ENCODE measurements around the gene ACADS. TPM values are rescaled to one million over a fixed set of nuclear protein-coding genes. Genes with fewer than 3 reads are reported as not detected.

Gene ACADS
- total RNA-seq, 3 donors from 2014 or later = 84.8 to 175 (median 129) TPM

DNA sequence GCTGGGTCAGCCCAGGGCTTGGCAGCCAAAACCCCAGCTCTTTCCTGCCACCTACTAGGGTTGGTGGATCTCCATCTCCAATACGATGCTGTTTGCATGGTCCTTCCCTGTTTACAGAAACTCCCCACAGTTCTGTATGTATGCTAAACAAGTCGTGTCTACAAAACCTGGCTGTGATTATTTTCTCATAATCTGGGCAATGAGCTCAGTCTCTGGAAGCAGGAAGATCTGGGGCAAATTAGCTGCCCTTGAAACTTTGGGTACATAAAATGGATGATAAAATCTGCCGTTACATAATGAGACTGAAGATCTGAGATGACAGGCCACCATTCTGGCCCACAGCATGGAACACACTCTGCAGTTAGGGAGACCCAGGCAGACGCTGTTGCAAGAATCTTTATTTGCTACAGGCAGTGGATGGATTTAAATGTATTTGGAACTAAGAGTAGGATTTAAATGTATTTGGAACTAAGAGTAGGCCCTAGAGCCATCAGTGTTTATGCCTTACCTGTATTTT, 31.7 kb downstream of the ACADS start:
- no peak for DNase-seq
- Histone ChIP-seq H3K9me3 (peaks cover 4% of the 10 kb centered on the region), H3K36me3 (ENCODE audit: low read depth) (no peaks in the 10 kb centered on the region), H3K4me1 (ENCODE audit: low read depth) (peaks cover 19% of the 10 kb centered on the region), H3K4me3 (no peak overlapping the region)
- TF ChIP-seq, protein P1, sequence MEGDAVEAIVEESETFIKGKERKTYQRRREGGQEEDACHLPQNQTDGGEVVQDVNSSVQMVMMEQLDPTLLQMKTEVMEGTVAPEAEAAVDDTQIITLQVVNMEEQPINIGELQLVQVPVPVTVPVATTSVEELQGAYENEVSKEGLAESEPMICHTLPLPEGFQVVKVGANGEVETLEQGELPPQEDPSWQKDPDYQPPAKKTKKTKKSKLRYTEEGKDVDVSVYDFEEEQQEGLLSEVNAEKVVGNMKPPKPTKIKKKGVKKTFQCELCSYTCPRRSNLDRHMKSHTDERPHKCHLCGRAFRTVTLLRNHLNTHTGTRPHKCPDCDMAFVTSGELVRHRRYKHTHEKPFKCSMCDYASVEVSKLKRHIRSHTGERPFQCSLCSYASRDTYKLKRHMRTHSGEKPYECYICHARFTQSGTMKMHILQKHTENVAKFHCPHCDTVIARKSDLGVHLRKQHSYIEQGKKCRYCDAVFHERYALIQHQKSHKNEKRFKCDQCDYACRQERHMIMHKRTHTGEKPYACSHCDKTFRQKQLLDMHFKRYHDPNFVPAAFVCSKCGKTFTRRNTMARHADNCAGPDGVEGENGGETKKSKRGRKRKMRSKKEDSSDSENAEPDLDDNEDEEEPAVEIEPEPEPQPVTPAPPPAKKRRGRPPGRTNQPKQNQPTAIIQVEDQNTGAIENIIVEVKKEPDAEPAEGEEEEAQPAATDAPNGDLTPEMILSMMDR (IDR thresholded peaks at IDR 0.05) = no peak
- peak; percentile 46 for ATAC-seq
- intact Hi-C loops (cut with DNase I, micrococcal nuclease) = no loop called here

DNA sequence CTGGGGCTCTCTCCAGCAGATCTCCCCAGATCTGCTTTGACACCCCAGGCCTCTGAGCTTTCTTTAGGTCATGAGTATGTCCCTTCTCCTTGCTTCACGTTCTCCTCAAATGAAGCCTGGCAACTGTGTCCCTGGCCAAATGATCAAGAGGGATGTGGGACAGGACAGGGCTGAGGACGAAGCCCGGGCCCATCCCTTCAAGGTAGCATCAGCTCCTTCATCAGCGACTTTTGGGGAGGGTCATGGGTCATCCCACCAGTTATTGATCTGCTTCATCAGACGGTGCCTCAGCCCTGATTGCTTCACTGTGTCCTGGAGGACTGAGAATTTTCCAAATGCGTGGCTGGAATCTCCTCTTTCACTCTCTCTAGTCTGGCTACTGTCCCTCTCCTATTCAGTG, 32.3 kb downstream of the ACADS start:
- no peak overlapping the region for H3K4me3 ChIP-seq
- TF ChIP-seq, protein P1 (IDR thresholded peaks at IDR 0.05) = no peak
- H3K9me3 ChIP-seq = peaks cover 4% of the 10 kb centered on the region
- peaks cover 19% of the 10 kb centered on the region for H3K4me1 ChIP-seq (ENCODE audit: low read depth)
- no peak for ATAC-seq
- no peaks in the 10 kb centered on the region for H3K36me3 ChIP-seq (ENCODE audit: low read depth)
- no peak for DNase-seq
- intact Hi-C loops (cut with DNase I, micrococcal nuclease) = no loop called here

DNA sequence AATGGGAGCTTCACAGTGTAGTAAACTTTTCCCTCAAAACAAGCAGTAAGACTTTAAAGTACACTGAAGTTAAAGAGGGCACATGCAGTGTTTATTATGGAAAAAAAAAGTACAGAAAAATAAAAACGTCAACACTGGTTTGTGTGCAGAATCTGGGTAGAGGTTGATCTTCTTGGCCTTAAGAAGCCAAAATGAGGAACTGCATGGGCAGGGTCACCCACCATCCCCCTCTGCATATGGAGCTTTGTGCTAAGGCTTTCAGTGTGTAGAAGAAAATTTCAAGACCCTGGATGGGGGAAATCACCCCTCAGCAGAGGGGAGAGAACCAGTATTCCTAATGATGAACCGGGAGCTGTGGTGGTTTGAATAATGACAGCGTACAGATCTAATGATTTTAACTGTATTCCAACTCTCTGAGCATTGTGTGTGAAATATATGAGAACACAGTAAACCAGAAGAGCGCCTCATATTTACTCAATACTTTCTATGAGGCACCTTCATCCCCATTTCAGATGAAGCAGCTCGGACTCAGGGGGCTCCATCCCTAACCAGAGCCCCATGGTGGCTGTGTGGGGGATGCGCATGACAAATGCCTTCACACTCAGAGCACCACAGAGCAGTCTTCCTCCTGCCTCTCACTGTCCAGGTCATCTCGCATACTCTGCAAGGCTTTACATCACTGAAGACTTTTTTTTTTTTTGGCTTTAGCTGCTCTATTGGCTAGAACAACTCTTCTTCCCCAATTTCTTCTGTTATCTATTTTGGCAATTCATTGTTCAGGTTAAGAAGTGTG, 33.4 kb downstream of the ACADS start:
- peaks cover 19% of the 10 kb centered on the region for H3K4me1 ChIP-seq (ENCODE audit: low read depth)
- TF ChIP-seq, protein P1 (IDR thresholded peaks at IDR 0.05) = no peak
- no peak overlapping the region for H3K4me3 ChIP-seq
- intact Hi-C loops (cut with DNase I, micrococcal nuclease) = no loop called here
- DNase-seq = no peak
- H3K36me3 ChIP-seq (ENCODE audit: low read depth) = no peaks in the 10 kb centered on the region
- ATAC-seq = no peak
- peaks cover 4% of the 10 kb centered on the region for H3K9me3 ChIP-seq

DNA sequence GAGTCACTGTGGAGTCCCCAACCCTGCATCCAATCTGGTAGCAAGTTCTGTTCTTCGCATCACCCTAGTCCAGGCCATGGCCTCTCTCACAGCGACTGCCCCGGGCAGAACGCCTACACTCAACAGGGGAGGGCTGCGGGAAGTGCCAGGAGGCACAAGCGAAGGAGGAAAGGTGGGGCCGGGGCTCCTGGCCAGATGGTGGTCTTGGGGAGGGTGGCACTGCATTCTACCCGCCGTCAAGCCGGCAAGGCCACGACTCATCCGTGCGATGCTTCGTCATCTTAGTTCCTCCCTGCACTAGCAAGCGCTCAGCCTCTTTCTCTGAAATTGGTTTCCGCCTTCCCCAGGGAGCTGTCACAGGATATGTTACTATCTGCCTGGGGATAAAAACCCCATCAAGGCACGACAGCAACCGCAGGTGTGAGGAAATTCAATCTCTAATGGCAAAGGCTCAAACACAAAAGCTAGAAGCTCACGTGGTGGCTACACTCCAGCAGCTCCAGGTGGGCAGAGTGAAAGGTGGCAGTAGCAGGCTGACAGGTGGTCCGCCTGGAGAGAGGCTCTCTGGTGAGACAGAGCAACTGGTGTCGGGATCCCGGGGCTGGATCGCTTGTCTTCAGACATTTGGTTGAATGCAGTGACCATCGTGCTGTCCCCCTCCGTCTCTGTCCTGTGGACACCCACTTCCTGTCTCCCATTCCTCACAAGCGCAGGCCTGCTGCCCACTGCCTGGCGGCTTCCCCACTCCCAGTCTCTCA, 34.1 kb downstream of the ACADS start:
- no peak for ATAC-seq
- DNase-seq = no peak
- TF ChIP-seq, protein P1 (IDR thresholded peaks at IDR 0.05) = no peak
- H3K4me1 ChIP-seq (ENCODE audit: low read depth) = peaks cover 19% of the 10 kb centered on the region
- H3K36me3 ChIP-seq (ENCODE audit: low read depth) = no peaks in the 10 kb centered on the region
- no peak overlapping the region for H3K4me3 ChIP-seq
- peaks cover 2% of the 10 kb centered on the region for H3K9me3 ChIP-seq
- intact Hi-C loops (cut with DNase I, micrococcal nuclease) = no loop called here

DNA sequence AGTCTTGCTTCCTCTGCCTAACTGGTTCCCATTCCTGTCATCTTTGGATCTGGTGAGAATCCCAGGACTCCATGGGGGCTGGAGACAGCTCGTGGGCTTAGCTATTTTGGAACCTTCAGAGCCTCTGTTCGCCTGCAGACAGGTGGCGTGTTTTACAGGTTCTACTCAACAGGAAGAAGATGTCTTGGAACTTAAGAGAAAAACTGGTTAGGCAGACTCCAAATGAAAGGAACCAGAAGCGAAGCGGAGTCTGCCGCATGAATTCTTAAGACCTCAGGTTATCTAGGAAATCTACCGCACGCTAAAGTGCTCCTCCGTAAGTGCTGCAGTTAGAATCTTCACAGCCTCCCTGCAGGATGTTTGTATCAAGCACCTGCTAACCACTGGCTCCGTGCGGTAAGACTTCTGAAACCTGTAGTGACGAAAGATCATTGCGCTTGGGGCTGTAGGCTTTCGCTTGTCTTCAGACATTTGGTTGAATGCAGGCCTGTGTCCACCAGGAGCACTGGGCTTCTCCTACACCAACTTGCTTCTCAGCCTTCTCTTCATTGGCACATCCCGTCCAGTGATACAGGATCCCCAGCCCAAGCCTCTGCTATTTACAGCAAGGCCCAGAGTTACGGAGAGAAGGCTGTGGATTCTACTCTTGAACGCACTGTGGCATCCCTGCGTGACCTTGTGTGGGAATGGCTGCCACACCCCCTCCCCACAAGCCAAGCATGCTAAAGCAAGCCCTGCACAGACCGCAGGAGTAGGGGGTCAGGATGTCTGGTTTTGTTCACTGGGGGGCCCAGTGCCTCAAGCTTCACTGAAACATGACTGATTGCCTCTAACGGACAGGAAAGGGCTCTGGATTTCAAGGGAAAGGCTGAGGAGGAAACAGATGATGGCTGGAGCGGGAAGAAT, 35.0 kb downstream of the ACADS start:
- no peak for DNase-seq
- no peak overlapping the region for H3K4me3 ChIP-seq
- intact Hi-C loops (cut with DNase I, micrococcal nuclease) = no loop called here
- no peaks in the 10 kb centered on the region for H3K36me3 ChIP-seq (ENCODE audit: low read depth)
- H3K4me1 ChIP-seq (ENCODE audit: low read depth) = peaks cover 25% of the 10 kb centered on the region
- no peaks in the 10 kb centered on the region for H3K9me3 ChIP-seq
- TF ChIP-seq, protein P1 (IDR thresholded peaks at IDR 0.05) = no peak
- ATAC-seq = no peak
